Astrocyte (in vitro differentiated cells and primary cell): Measurements from ENCODE around the gene PLCG2. TPM values are rescaled to one million over a fixed set of nuclear protein-coding genes. Genes with fewer than 3 reads are reported as not detected.
"Not testable (repeated sequence)": the region's sequence is repeated elsewhere in the genome, so short reads cannot be mapped to it uniquely, and the experiment has no call there.

Source experiments
- DNase-seq: peaks from one replicate; pipeline ENCODE4 v3.0.0-alpha.2; 2010; ENCODE audit warnings: low read depth
- FAIRE-seq: peaks from 2 replicates; lab custom pipeline; 2011; peaks lifted over from hg19 to GRCh38; lab: Jason Lieb, UNC
- H2AFZ ChIP-seq: 2 replicates; pipeline ENCODE4 v1.6.0; 2012; ENCODE audit warnings: low read depth, low read length, inconsistent platforms
- H3K27ac ChIP-seq: 2 replicates; pipeline ENCODE4 v1.5.1; 2011; ENCODE audit warnings: low read depth, low read length, inconsistent platforms
- H3K27me3 ChIP-seq: 2 replicates; pipeline ENCODE4 v1.6.0; 2011; ENCODE audit warnings: low read length, inconsistent platforms; ENCODE audit not compliant: insufficient read depth
- H3K36me3 ChIP-seq: 2 replicates; pipeline ENCODE4 v1.5.1; 2011; ENCODE audit warnings: low read length, inconsistent platforms; ENCODE audit not compliant: insufficient read depth
- H3K4me1 ChIP-seq: 2 replicates; pipeline ENCODE4 v1.5.1; 2011; ENCODE audit warnings: low read length, inconsistent platforms; ENCODE audit not compliant: insufficient read depth
- H3K4me2 ChIP-seq: 2 replicates; pipeline ENCODE4 v1.6.0; 2012; ENCODE audit warnings: low read length, inconsistent platforms
- H3K4me3 ChIP-seq: 2 replicates; pipeline ENCODE4 v1.5.1; 2011; ENCODE audit warnings: low read depth, mild to moderate bottlenecking, low read length, inconsistent platforms; ENCODE audit not compliant: insufficient read depth
- H3K79me2 ChIP-seq: 2 replicates; pipeline ENCODE4 v1.6.0; 2012; ENCODE audit warnings: mild to moderate bottlenecking, low read length, inconsistent platforms; ENCODE audit not compliant: insufficient read depth
- H3K9ac ChIP-seq: 2 replicates; pipeline ENCODE4 v1.6.0; 2012; ENCODE audit warnings: mild to moderate bottlenecking, low read length, inconsistent platforms
- H3K9me3 ChIP-seq: 2 replicates; pipeline ENCODE4 v1.5.1; 2012; ENCODE audit warnings: low read depth, mild to moderate bottlenecking, low read length, inconsistent platforms; ENCODE audit not compliant: insufficient read depth
- H4K20me1 ChIP-seq: 2 replicates; pipeline ENCODE4 v1.6.0; 2012; ENCODE audit warnings: low read length, inconsistent platforms; ENCODE audit not compliant: insufficient read depth
- H3K27ac Mint-ChIP-seq: one replicate; pipeline ENCODE4 v1.8.0; 2021; ENCODE audit warnings: mild to moderate bottlenecking, mixed read lengths; ENCODE audit not compliant: unreplicated experiment
- H3K27me3 Mint-ChIP-seq: one replicate; pipeline ENCODE4 v1.8.0; 2021; ENCODE audit warnings: low read depth, mixed read lengths; ENCODE audit not compliant: unreplicated experiment
- H3K36me3 Mint-ChIP-seq: one replicate; pipeline ENCODE4 v1.8.0; 2021; ENCODE audit warnings: low read depth, mixed read lengths; ENCODE audit not compliant: unreplicated experiment
- H3K4me1 Mint-ChIP-seq: one replicate; pipeline ENCODE4 v1.8.0; 2021; ENCODE audit warnings: low read depth, mixed read lengths; ENCODE audit not compliant: unreplicated experiment
- H3K4me3 Mint-ChIP-seq: one replicate; pipeline ENCODE4 v1.8.0; 2021; ENCODE audit warnings: mild to moderate bottlenecking, moderate library complexity, mixed read lengths; ENCODE audit not compliant: unreplicated experiment
- H3K9me3 Mint-ChIP-seq: one replicate; pipeline ENCODE4 v1.8.0; 2021; ENCODE audit warnings: mild to moderate bottlenecking, mixed read lengths; ENCODE audit not compliant: unreplicated experiment
- EZH2 ChIP-seq: IDR thresholded peaks from 2 replicates; pipeline ENCODE4 v1.6.1; 2012; ENCODE audit warnings: mild to moderate bottlenecking, low read length, inconsistent platforms; ENCODE audit not compliant: insufficient read depth
- total RNA-seq: library from RNA; stranded (reverse); gene quantifications from 2 replicates; pipeline ENCODE4 v1.2.1, GENCODE V29; 2021
- TF ChIP-seq, protein P1 (sequence below): IDR thresholded peaks from 2 replicates; pipeline ENCODE4 v1.5.1; 2011; ENCODE audit warnings: low read depth, mild to moderate bottlenecking, inconsistent platforms, low read length, moderate library complexity; ENCODE audit not compliant: insufficient read depth

The PLCG2 gene
- total RNA-seq, 1 donor from 2014 or later, result 3.1 TPM

DNA sequence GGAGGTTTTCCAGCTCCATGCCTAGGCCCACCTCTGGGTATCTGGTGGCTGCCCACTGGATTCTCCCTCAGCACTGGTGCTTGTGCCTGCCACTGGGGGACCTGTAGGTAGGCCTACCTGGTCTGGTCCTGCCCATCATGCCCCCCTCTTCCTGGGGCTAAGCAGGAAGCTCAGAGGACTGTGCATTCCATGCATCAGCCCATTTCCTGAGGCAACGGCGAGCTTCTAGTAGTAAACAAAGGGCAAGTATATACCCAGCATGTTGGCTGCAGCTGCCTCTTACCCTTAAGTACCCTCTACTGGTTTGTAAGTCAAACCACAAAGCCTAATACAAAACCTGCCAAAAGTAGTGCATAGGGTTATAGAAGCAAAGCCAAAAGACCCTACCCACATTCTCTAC is 194.6 kb downstream of the PLCG2 start:
- no peaks in the 10 kb centered on the region for H3K27me3 Mint-ChIP-seq
- Histone ChIP-seq H3K79me2 (no peaks in the 10 kb centered on the region), H3K4me3 (no peak overlapping the region), H2AFZ (no peak overlapping the region), H3K4me1 (no peaks in the 10 kb centered on the region), H4K20me1 (no peaks in the 10 kb centered on the region), H3K9ac (no peak overlapping the region), H3K9me3 (no peaks in the 10 kb centered on the region), H3K36me3 (no peaks in the 10 kb centered on the region), H3K27ac (no peak overlapping the region), H3K27me3 (no peaks in the 10 kb centered on the region), H3K4me2 (no peak overlapping the region)
- FAIRE-seq (no peak), DNase-seq (no peak)
- peaks cover 7% of the 10 kb centered on the region for H3K9me3 Mint-ChIP-seq
- no peak overlapping the region for H3K4me3 Mint-ChIP-seq
- TF ChIP-seq, protein P1, sequence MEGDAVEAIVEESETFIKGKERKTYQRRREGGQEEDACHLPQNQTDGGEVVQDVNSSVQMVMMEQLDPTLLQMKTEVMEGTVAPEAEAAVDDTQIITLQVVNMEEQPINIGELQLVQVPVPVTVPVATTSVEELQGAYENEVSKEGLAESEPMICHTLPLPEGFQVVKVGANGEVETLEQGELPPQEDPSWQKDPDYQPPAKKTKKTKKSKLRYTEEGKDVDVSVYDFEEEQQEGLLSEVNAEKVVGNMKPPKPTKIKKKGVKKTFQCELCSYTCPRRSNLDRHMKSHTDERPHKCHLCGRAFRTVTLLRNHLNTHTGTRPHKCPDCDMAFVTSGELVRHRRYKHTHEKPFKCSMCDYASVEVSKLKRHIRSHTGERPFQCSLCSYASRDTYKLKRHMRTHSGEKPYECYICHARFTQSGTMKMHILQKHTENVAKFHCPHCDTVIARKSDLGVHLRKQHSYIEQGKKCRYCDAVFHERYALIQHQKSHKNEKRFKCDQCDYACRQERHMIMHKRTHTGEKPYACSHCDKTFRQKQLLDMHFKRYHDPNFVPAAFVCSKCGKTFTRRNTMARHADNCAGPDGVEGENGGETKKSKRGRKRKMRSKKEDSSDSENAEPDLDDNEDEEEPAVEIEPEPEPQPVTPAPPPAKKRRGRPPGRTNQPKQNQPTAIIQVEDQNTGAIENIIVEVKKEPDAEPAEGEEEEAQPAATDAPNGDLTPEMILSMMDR, result no peak
- TF ChIP-seq EZH2, result no peak
- H3K27ac Mint-ChIP-seq, result no peak overlapping the region
- no peaks in the 10 kb centered on the region for H3K4me1 Mint-ChIP-seq
- H3K36me3 Mint-ChIP-seq, result no peaks in the 10 kb centered on the region

DNA sequence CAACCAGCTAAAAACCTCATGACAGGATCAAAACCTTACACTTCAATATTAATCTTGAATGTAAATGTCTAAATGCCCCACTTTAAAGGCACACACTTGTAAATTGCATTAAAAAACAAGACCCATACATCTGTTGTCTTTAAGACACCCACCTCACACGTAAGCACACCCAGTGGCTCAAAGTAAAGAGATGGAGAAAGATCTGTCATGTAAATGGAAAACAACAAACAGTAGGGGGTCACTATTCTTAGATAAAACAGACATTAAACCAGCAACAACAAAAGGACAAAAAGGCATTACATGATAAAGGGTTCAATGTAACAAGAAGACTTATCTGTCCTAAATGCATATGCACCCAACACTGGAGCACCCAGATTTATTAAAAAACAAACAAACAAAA is 196.5 kb downstream of the PLCG2 start:
- H3K4me1 ChIP-seq, result no peaks in the 10 kb centered on the region
- H3K36me3 Mint-ChIP-seq, result no peaks in the 10 kb centered on the region
- no peak overlapping the region for H3K4me2 ChIP-seq
- H3K79me2 ChIP-seq, result no peaks in the 10 kb centered on the region
- no peak overlapping the region for H2AFZ ChIP-seq
- no peaks in the 10 kb centered on the region for H4K20me1 ChIP-seq
- no peaks in the 10 kb centered on the region for H3K27me3 Mint-ChIP-seq
- no peaks in the 10 kb centered on the region for H3K9me3 ChIP-seq
- no peak for TF ChIP-seq EZH2
- TF ChIP-seq, protein P1, result no peak
- H3K27me3 ChIP-seq, result no peaks in the 10 kb centered on the region
- no peak overlapping the region for H3K27ac ChIP-seq
- H3K4me1 Mint-ChIP-seq, result no peaks in the 10 kb centered on the region
- H3K9ac ChIP-seq, result no peak overlapping the region
- FAIRE-seq (no peak), DNase-seq (no peak)
- no peak overlapping the region for H3K4me3 Mint-ChIP-seq
- H3K36me3 ChIP-seq, result no peaks in the 10 kb centered on the region
- no peak overlapping the region for H3K4me3 ChIP-seq
- peaks cover 6% of the 10 kb centered on the region for H3K9me3 Mint-ChIP-seq
- H3K27ac Mint-ChIP-seq, result no peak overlapping the region

- H3K27me3 Mint-ChIP-seq, H3K27ac Mint-ChIP-seq, H4K20me1 ChIP-seq, H3K27me3 ChIP-seq, H3K9me3 ChIP-seq, H3K4me1 Mint-ChIP-seq, H3K36me3 Mint-ChIP-seq, H3K4me2 ChIP-seq, FAIRE-seq, H3K36me3 ChIP-seq, H3K4me3 ChIP-seq, DNase-seq, H3K79me2 ChIP-seq, H3K4me3 Mint-ChIP-seq, H3K27ac ChIP-seq, H3K4me1 ChIP-seq, H2AFZ ChIP-seq, H3K9me3 Mint-ChIP-seq, H3K9ac ChIP-seq: not testable (repeated sequence)
Observed at GRCh38 chr16:81977335-81977942, 198.3 kb downstream of the PLCG2 start.
